Activated T-cell treated with anti-CD3 and anti-CD28 coated beads for 48 hours (primary cell): ENCODE measurements around the gene AACS.
"Not testable (repeated sequence)": the region's sequence is repeated elsewhere in the genome, so short reads cannot be mapped to it uniquely, and the experiment has no call there.

Experiments used
- DNase-seq: peaks from one replicate; pipeline ENCODE4 v3.0.0-alpha.2; 2020; ENCODE audit warnings: low read depth

Gene AACS

GRCh38 chr12:125056306-125056705, 8.9 kb upstream of the AACS start:
- no peak for DNase-seq

- DNase-seq, result no peak
These were observed 7.5 kb upstream of the AACS start for GRCh38 chr12:125057708-125058107.

- DNase-seq, result no peak
These were observed 4.0 kb upstream of the AACS start for GRCh38 chr12:125061229-125061628.

- DNase-seq, result not testable (repeated sequence)
These were observed 1.7 kb upstream of the AACS start for GRCh38 chr12:125063522-125063921.

- DNase-seq, result no peak
These were observed 743 bp upstream of the AACS start for GRCh38 chr12:125064492-125064891.

- no peak for DNase-seq
These were observed 810 bp downstream of the AACS start for GRCh38 chr12:125065919-125066570.

GRCh38 chr12:125068391-125068790, 3.2 kb downstream of the AACS start:
- no peak for DNase-seq

- DNase-seq, result no peak
These were observed 4.4 kb downstream of the AACS start for GRCh38 chr12:125069616-125070015.

- no peak for DNase-seq
These were observed 4.9 kb downstream of the AACS start for GRCh38 chr12:125070112-125070511.

GRCh38 chr12:125070661-125071390, 5.6 kb downstream of the AACS start:
- no peak for DNase-seq

GRCh38 chr12:125071456-125071855, 6.2 kb downstream of the AACS start:
- DNase-seq, result no peak

GRCh38 chr12:125072496-125072895, 7.3 kb downstream of the AACS start:
- DNase-seq, result no peak

GRCh38 chr12:125074294-125074693, 9.1 kb downstream of the AACS start:
- not testable (repeated sequence) for DNase-seq

GRCh38 chr12:125076103-125076502, 10.9 kb downstream of the AACS start:
- no peak for DNase-seq

- DNase-seq, result no peak
These were observed 13.8 kb downstream of the AACS start for GRCh38 chr12:125079084-125079483.

GRCh38 chr12:125079648-125080645, 14.7 kb downstream of the AACS start:
- no peak for DNase-seq

GRCh38 chr12:125081427-125081826, 16.2 kb downstream of the AACS start:
- no peak for DNase-seq

GRCh38 chr12:125083072-125083471, 17.8 kb downstream of the AACS start:
- DNase-seq, result no peak

- not testable (repeated sequence) for DNase-seq
These were observed 23.0 kb downstream of the AACS start for GRCh38 chr12:125088199-125088598.

GRCh38 chr12:125089083-125089482, 23.8 kb downstream of the AACS start:
- DNase-seq, result no peak

- DNase-seq, result no peak
These were observed 24.4 kb downstream of the AACS start for GRCh38 chr12:125089626-125090025.

- DNase-seq, result no peak
These were observed 25.2 kb downstream of the AACS start for GRCh38 chr12:125090437-125090836.

GRCh38 chr12:125091401-125091800, 26.2 kb downstream of the AACS start:
- no peak for DNase-seq
